ENCODE results near the gene PSMD4. TPM values are rescaled to one million over a fixed set of nuclear protein-coding genes. Genes with fewer than 3 reads are reported as not detected.

The PSMD4 gene
- total RNA-seq, 2 experiments from 2014 or later: 57.2 TPM

- ChIA-PET POLR2A (interaction anchor here (1.4 to 2.5 kb wide), 4 partner anchors 9 to 35 kb away, joined by 6 to 12 read pairs (median 7); partner anchors contain the start of genes PI4KB and ZNF687), CTCF (interaction anchor here (2.4 kb wide), 1 partner anchor 48 kb away, joined by 9 read pairs; no protein-coding TSS in a partner anchor)
- DNase-seq (peak in 1 of 14 experiments; percentile 32), ATAC-seq (ENCODE audit: poor library complexity) (peak; percentile 39)
- Histone ChIP-seq H3K27ac (ENCODE audit: low read depth in 1 of 2, low read length in 2 of 2) (no peak overlapping the region), H3K27me3 (ENCODE audit: control insufficient read depth in 1 of 2, insufficient read depth in 2 of 2, low read length in 2 of 2) (no peaks in the 10 kb centered on the region), H3K4me1 (ENCODE audit: insufficient read depth, low read length) (peaks cover 25% of the 10 kb centered on the region), H3K9me3 (ENCODE audit: control insufficient read depth in 1 of 2, insufficient read depth in 1 of 2, low read length in 2 of 2) (no peaks in the 10 kb centered on the region), H3K36me3 (ENCODE audit: insufficient read depth, low read length) (peaks cover 95% of the 10 kb centered on the region), H3K4me3 (ENCODE audit: low read length) (no peak overlapping the region)
- no peak for TF ChIP-seq CTCF (IDR thresholded peaks at IDR 0.05)
- H3K27me3 Mint-ChIP-seq: no peaks in the 10 kb centered on the region
- peak overlapping the region; percentile 51 for H3K27ac Mint-ChIP-seq
- H3K9me3 Mint-ChIP-seq: no peaks in the 10 kb centered on the region
- intact Hi-C loops (cut with DNase I, micrococcal nuclease): no loop called here
- H3K4me3 Mint-ChIP-seq: no peak overlapping the region
- H3K36me3 Mint-ChIP-seq (ENCODE audit: low read depth): peaks cover 77% of the 10 kb centered on the region
- H3K4me1 Mint-ChIP-seq (ENCODE audit: low read depth): peaks cover 7% of the 10 kb centered on the region
These were observed 37.9 kb downstream of the PSMD4 start for GRCh38 chr1:151292207-151293030.

- intact Hi-C loops (cut with DNase I, micrococcal nuclease): no loop called here
- H3K27ac ChIP-seq (ENCODE audit: low read depth in 1 of 2, low read length in 2 of 2): no peak overlapping the region
- H3K36me3 Mint-ChIP-seq (ENCODE audit: low read depth): peaks cover 84% of the 10 kb centered on the region
- DNase-seq (no peak), ATAC-seq (ENCODE audit: poor library complexity) (no peak)
- no peaks in the 10 kb centered on the region for H3K9me3 ChIP-seq (ENCODE audit: control insufficient read depth in 1 of 2, insufficient read depth in 1 of 2, low read length in 2 of 2)
- H3K4me3 ChIP-seq (ENCODE audit: low read length): no peak overlapping the region
- no peaks in the 10 kb centered on the region for H3K9me3 Mint-ChIP-seq
- H3K4me1 ChIP-seq (ENCODE audit: insufficient read depth, low read length): peaks cover 19% of the 10 kb centered on the region
- H3K4me3 Mint-ChIP-seq: no peak overlapping the region
- no peaks in the 10 kb centered on the region for H3K27me3 ChIP-seq (ENCODE audit: control insufficient read depth in 1 of 2, insufficient read depth in 2 of 2, low read length in 2 of 2)
- H3K36me3 ChIP-seq (ENCODE audit: insufficient read depth, low read length): peaks cover 95% of the 10 kb centered on the region
- H3K27me3 Mint-ChIP-seq: no peaks in the 10 kb centered on the region
- ChIA-PET CTCF (interaction anchor here (2.4 kb wide), 1 partner anchor 48 kb away, joined by 9 read pairs; no protein-coding TSS in a partner anchor), POLR2A (interaction anchor here (1.4 to 2.5 kb wide), 4 partner anchors 10 to 34 kb away, joined by 6 to 12 read pairs (median 7); partner anchors contain the start of genes PI4KB and ZNF687)
- H3K4me1 Mint-ChIP-seq (ENCODE audit: low read depth): peaks cover 7% of the 10 kb centered on the region
- H3K27ac Mint-ChIP-seq: peak overlapping the region; percentile 51
- no peak for TF ChIP-seq CTCF (IDR thresholded peaks at IDR 0.05)
These were observed 38.6 kb downstream of the PSMD4 start for GRCh38 chr1:151293093-151293492.

- peaks cover 95% of the 10 kb centered on the region for H3K36me3 ChIP-seq (ENCODE audit: insufficient read depth, low read length)
- CTCF ChIA-PET: interaction anchor here (0.9 to 1.1 kb wide), 2 partner anchors 46 kb away, joined by 3 read pairs; no protein-coding TSS in a partner anchor
- no peaks in the 10 kb centered on the region for H3K27me3 Mint-ChIP-seq
- H3K4me1 Mint-ChIP-seq (ENCODE audit: low read depth): no peaks in the 10 kb centered on the region
- ATAC-seq (ENCODE audit: poor library complexity) (no peak), DNase-seq (no peak)
- H3K27ac ChIP-seq (ENCODE audit: low read depth in 1 of 2, low read length in 2 of 2): peak overlapping the region in 1 of 2 donors; percentile 13
- intact Hi-C loops (cut with DNase I, micrococcal nuclease): no loop called here
- H3K4me3 ChIP-seq (ENCODE audit: low read length): no peak overlapping the region
- no peak for TF ChIP-seq CTCF (IDR thresholded peaks at IDR 0.05)
- no peaks in the 10 kb centered on the region for H3K9me3 ChIP-seq (ENCODE audit: control insufficient read depth in 1 of 2, insufficient read depth in 1 of 2, low read length in 2 of 2)
- H3K27me3 ChIP-seq (ENCODE audit: control insufficient read depth in 1 of 2, insufficient read depth in 2 of 2, low read length in 2 of 2): no peaks in the 10 kb centered on the region
- peaks cover 84% of the 10 kb centered on the region for H3K36me3 Mint-ChIP-seq (ENCODE audit: low read depth)
- POLR2A ChIA-PET: interaction anchor here (1.9 kb wide), 1 partner anchor 33 kb away, joined by 8 read pairs; the partner anchor contains the start of gene PI4KB
- H3K4me1 ChIP-seq (ENCODE audit: insufficient read depth, low read length): peaks cover 4% of the 10 kb centered on the region
- no peaks in the 10 kb centered on the region for H3K9me3 Mint-ChIP-seq
- H3K27ac Mint-ChIP-seq: no peak overlapping the region
- H3K4me3 Mint-ChIP-seq: no peak overlapping the region
These were observed 40.4 kb downstream of the PSMD4 start for GRCh38 chr1:151294742-151295462.
